Thymus (tissue), 11 donors: ENCODE data around the gene MADD. TPM values are rescaled to one million over a fixed set of nuclear protein-coding genes. Genes with fewer than 3 reads are reported as not detected.

Source experiments
- DNase-seq, 9 donors: peaks; one replicate each; pipeline ENCODE4 v3.0.0-alpha.2; 2013; ENCODE audit warnings: low spot score in 9 of 9, low read depth in 6 of 9, missing footprints in 1 of 9
- H3K27ac ChIP-seq, 2 donors: one replicate each; pipeline ENCODE4 v1.5.1; 2013; ENCODE audit warnings: control low read depth in 1 of 2, low read depth in 1 of 2, low read length in 1 of 2, mild to moderate bottlenecking in 1 of 2, moderate library complexity in 1 of 2
- H3K27me3 ChIP-seq, 2 donors: one replicate each; pipeline ENCODE4 v1.5.1; 2013; ENCODE audit warnings: low read length in 1 of 2; ENCODE audit not compliant: control insufficient read depth in 2 of 2, insufficient read depth in 1 of 2
- H3K36me3 ChIP-seq, 2 donors: one replicate each; pipeline ENCODE4 v1.5.1; 2013; ENCODE audit warnings: low read length in 1 of 2, mild to moderate bottlenecking in 1 of 2, moderate library complexity in 1 of 2; ENCODE audit not compliant: control insufficient read depth in 2 of 2, insufficient read depth in 2 of 2
- H3K4me1 ChIP-seq, 2 donors: one replicate each; pipeline ENCODE4 v1.5.1; 2013; ENCODE audit warnings: low read length in 2 of 2; ENCODE audit not compliant: control insufficient read depth in 2 of 2, insufficient read depth in 2 of 2
- H3K4me3 ChIP-seq, 2 donors: one replicate each; pipeline ENCODE4 v1.5.1; 2013; ENCODE audit warnings: low read length in 2 of 2, control low read depth in 1 of 2, mild to moderate bottlenecking in 1 of 2
- H3K9me3 ChIP-seq, 2 donors: one replicate each; pipeline ENCODE4 v1.5.1; 2013; ENCODE audit warnings: low read length in 1 of 2, mild to moderate bottlenecking in 1 of 2; ENCODE audit not compliant: control insufficient read depth in 2 of 2, insufficient read depth in 1 of 2
- WGBS: extraction: QIAGEN DNeasy Blood & Tissue Kit; methylation state at CpG from one replicate; pipeline ENCODE4 v1.1.7; 2013; 5-methylcytosine and 5-hydroxymethylcytosine counted together
- polyA plus RNA-seq: library from polyadenylated mRNA; stranded (reverse); fragments of 200-250 nt; gene quantifications from one replicate; pipeline ENCODE4 v1.2.3, GENCODE V29; 2013
- total RNA-seq: library from RNA; stranded (reverse); fragments of 120-200 nt; gene quantifications from one replicate; pipeline ENCODE4 v1.2.4, GENCODE V29; 2013
- donor health status: healthy.

Gene MADD
- total and polyA plus RNA-seq, 2 donors: 17.0 to 26.0 TPM

DNA sequence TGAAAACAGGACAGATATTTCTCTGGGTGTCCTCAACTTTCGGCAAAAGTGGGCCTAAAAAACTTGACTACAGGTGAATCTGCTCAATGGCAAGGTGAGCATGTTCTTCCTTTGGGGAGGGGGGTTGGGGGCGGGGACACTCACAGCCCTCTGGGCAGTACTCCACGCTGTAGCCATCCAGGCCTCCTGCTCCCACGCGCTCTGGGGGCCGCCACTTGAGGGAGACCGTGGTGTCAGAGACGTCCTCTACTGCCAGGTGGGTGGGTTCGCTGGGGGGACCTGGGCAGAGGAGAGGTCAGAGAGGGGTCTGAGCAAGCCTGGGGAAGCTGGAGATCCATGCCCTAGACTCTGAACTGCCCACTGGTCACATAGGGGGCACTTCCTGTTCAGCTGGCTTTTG lies 65.8 kb downstream of the MADD start:
- H3K9me3 ChIP-seq: no peaks in the 10 kb centered on the region
- peaks cover 0 to under 1% of the 10 kb centered on the region in 2 donors for H3K36me3 ChIP-seq
- H3K4me3 ChIP-seq: no peak overlapping the region
- 95% methylated on average over 9 of the region's 9 CpGs for WGBS
- H3K4me1 ChIP-seq: peaks cover 6 to 11% of the 10 kb centered on the region in 2 donors
- no peak for DNase-seq
- no peak overlapping the region for H3K27ac ChIP-seq
- H3K27me3 ChIP-seq: no peaks in the 10 kb centered on the region

GRCh38 chr11:47336595-47336994 lies 66.7 kb downstream of the MADD start:
- 95% methylated on average over 4 of the region's 4 CpGs for WGBS
- Histone ChIP-seq H3K4me1 (peaks cover 6 to 11% of the 10 kb centered on the region in 2 donors), H3K36me3 (no peaks in the 10 kb centered on the region), H3K27ac (no peak overlapping the region), H3K9me3 (no peaks in the 10 kb centered on the region), H3K27me3 (no peaks in the 10 kb centered on the region), H3K4me3 (no peak overlapping the region)
- no peak for DNase-seq

GRCh38 chr11:47337229-47337924 lies 67.4 kb downstream of the MADD start:
- Histone ChIP-seq H3K9me3 (no peaks in the 10 kb centered on the region), H3K27me3 (no peaks in the 10 kb centered on the region), H3K4me3 (no peak overlapping the region), H3K27ac (no peak overlapping the region), H3K4me1 (peaks cover 6 to 11% of the 10 kb centered on the region in 2 donors), H3K36me3 (no peaks in the 10 kb centered on the region)
- 94% methylated on average over 34 of the region's 34 CpGs for WGBS
- DNase-seq: no peak

- peaks cover 6 to 9% of the 10 kb centered on the region in 2 donors for H3K4me1 ChIP-seq
- no peak for DNase-seq
- H3K9me3 ChIP-seq: no peaks in the 10 kb centered on the region
- H3K27ac ChIP-seq: no peak overlapping the region
- no peaks in the 10 kb centered on the region for H3K36me3 ChIP-seq
- H3K27me3 ChIP-seq: no peaks in the 10 kb centered on the region
- WGBS: 98% methylated on average over 27 of the region's 27 CpGs
- no peak overlapping the region for H3K4me3 ChIP-seq
These were observed 68.7 kb downstream of the MADD start for GRCh38 chr11:47338396-47339241.

DNA sequence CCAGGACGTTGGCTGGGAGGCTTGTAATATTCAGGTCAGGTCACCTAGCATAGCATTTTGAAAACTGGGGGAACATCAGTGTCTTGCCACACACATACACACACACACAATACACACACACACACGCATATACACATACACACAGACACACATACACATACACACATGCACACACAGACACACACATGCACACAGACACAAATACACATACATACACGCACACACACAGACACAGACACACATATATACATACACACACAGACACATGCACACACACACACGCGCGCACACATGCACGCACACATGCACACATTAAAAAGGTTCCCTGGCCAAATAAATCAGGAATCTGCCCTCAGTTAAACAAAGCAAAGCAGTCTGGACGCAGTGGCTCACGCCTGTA lies 70.1 kb downstream of the MADD start:
- Histone ChIP-seq H3K27ac (no peak overlapping the region), H3K4me3 (no peak overlapping the region), H3K36me3 (no peaks in the 10 kb centered on the region), H3K9me3 (no peaks in the 10 kb centered on the region), H3K27me3 (no peaks in the 10 kb centered on the region), H3K4me1 (no peaks in the 10 kb centered on the region)
- 87% methylated on average over 9 of the region's 9 CpGs for WGBS
- no peak for DNase-seq

DNA sequence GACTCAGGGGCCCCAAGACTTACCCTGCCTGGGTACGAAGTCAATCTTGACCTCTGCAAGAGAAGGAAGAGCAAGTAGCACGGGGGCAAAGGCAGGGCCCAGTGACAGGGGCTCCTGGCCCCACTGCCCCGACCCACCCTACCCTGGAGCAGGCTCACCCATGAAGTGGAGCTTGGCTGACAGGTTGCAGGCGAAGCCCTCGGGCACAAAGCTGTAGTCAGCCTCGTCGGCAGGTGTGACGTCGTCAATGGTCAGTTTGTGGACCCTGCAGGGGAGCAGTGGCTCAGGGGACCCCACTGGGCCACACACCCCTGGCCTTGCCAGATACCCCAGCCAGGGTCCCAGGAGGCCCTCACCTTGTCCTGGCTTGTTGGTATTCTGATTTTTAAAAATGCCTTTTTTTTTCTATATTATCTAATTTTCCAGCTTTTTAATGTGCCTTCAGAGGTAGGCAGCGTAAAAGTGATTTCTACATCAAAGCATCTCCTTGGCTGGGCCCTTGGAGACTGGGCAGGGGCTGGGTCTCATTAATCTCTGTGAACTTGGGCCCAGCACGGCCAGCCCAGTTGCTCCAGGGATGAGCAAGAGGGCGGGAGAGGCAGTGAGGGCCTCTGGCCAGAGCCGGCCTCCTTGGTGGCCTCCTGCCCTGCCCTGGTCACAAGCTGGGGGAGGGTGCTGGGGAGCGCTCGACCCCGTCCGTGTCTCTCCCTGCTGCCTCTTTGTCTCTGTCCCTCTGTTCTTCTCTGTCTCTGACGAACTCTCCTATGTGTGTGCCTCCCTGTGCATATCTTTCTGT lies 71.2 kb downstream of the MADD start:
- no peak for DNase-seq
- 93% methylated on average over 18 of the region's 18 CpGs for WGBS
- no peaks in the 10 kb centered on the region for H3K27me3 ChIP-seq
- H3K36me3 ChIP-seq: no peaks in the 10 kb centered on the region
- no peaks in the 10 kb centered on the region for H3K4me1 ChIP-seq
- no peak overlapping the region for H3K27ac ChIP-seq
- no peak overlapping the region for H3K4me3 ChIP-seq
- no peaks in the 10 kb centered on the region for H3K9me3 ChIP-seq

- H3K27me3 ChIP-seq: no peaks in the 10 kb centered on the region
- H3K27ac ChIP-seq: no peak overlapping the region
- no peaks in the 10 kb centered on the region for H3K9me3 ChIP-seq
- no peaks in the 10 kb centered on the region for H3K4me1 ChIP-seq
- no peak for DNase-seq
- no peaks in the 10 kb centered on the region for H3K36me3 ChIP-seq
- 97% methylated on average over 24 of the region's 24 CpGs for WGBS
- H3K4me3 ChIP-seq: no peak overlapping the region
These were observed 72.3 kb downstream of the MADD start for GRCh38 chr11:47342036-47342803.

DNA sequence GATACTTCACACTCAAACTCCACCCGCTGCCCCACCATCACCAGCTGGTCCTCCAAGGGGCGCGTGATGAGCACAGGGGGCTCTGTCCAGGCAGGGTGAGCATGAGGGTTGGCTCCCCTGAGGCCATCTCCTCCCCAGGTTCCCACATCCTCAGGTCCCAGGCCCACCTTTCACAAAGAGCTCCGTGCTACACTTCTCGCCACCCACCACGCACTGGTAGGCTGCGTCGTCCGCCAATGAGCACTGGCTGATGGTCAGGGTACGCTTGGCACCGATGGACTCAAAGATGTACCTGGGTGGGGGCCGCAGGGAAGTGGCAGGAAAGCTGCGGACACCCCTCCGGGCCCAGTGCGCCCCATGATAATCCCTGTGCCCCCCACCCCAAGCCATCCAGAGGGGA lies 72.9 kb downstream of the MADD start:
- Histone ChIP-seq H3K27me3 (no peaks in the 10 kb centered on the region), H3K4me3 (no peak overlapping the region), H3K27ac (no peak overlapping the region), H3K9me3 (no peaks in the 10 kb centered on the region), H3K4me1 (no peaks in the 10 kb centered on the region), H3K36me3 (no peaks in the 10 kb centered on the region)
- WGBS: 97% methylated on average over 15 of the region's 15 CpGs
- DNase-seq: no peak
